HG02678 (cell line): Measurements from ENCODE around the gene MAMDC4.

Experiments
- ATAC-seq: cut with Tn5 transposase; IDR thresholded peaks from one replicate; pipeline ENCODE4 v1.9.1; 2021; ENCODE audit warnings: mild to moderate bottlenecking, moderate library complexity; ENCODE audit not compliant: unreplicated experiment

MAMDC4 gene

GRCh38 chr9:136885950-136886578, 33.9 kb downstream of the MAMDC4 start, which contains the start of gene TRAF2:
TSS of gene TRAF2 (plus strand) at chr9:136886516. CDS start at chr9:136898741, 12,225 bp downstream.
- ATAC-seq: peak; percentile 92

GRCh38 chr9:136886610-136887597, 34.8 kb downstream of the MAMDC4 start:
- ATAC-seq: peak; percentile 12

DNA sequence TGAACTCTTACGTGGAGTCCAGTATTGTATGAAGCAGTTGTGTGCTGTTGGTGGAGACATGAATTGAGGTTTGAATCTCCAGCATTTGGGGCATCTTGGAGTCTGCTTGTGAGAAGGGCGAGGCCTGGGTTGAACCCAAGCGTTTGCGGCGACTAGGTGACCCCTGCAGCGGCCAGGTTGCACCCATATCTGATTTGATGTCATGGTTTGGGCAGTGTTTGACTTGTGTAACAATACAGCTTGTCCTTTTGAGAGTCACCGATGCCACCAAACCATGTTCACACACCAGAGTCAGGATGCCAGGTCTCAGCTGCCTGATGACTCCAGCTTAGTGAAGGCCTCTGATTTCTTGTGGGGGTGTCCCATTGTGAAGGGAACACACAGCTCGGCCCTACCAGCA, 36.3 kb downstream of the MAMDC4 start:
- ATAC-seq: no peak

GRCh38 chr9:136889858-136890257, 37.7 kb downstream of the MAMDC4 start:
- ATAC-seq: no peak

GRCh38 chr9:136890661-136891060, 38.5 kb downstream of the MAMDC4 start:
- ATAC-seq: no peak

DNA sequence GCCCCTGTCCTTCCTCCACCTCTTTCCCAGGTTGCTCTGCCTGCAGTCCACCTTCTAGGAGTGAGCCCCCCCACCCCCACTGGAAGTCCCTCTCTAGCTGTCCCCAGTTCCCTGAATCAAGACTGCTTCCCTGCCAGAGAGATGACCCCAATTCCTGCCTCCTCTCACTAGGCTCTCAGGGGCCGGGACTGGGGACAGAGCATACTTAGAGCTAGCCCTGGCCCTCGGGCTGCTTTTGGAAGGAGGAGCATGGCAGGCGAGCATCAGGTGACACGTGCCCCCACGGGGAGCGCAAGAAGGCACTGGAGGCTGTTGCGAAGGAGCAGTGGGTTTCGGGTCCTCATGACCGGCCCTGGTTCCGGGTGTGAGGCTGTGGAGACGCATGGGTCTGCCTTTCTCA, 43.9 kb downstream of the MAMDC4 start:
- no peak for ATAC-seq

GRCh38 chr9:136898483-136899100, 46.4 kb downstream of the MAMDC4 start:
- ATAC-seq: no peak

DNA sequence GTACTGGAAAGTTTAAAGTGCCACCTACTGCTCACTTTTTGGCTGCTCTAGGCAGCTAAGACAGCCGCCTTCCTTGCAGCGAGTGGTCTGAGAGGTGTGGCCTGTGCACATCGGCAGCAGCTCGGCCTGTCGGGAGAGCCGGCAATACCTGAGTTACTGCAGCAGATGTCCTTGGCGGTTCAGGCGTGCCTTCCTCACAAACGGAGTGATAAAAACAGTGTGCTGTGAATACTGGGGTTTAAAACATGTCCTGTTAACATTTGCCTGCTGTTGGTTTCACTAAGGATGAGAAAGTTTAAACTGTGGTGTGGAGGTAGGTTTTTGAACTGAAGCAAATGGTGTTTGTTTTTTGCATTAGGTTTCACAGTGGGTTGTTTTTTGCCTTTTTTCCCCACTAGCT, 47.0 kb downstream of the MAMDC4 start:
- peak; percentile 40 for ATAC-seq

GRCh38 chr9:136900556-136900955, 48.4 kb downstream of the MAMDC4 start:
- ATAC-seq: no peak

DNA sequence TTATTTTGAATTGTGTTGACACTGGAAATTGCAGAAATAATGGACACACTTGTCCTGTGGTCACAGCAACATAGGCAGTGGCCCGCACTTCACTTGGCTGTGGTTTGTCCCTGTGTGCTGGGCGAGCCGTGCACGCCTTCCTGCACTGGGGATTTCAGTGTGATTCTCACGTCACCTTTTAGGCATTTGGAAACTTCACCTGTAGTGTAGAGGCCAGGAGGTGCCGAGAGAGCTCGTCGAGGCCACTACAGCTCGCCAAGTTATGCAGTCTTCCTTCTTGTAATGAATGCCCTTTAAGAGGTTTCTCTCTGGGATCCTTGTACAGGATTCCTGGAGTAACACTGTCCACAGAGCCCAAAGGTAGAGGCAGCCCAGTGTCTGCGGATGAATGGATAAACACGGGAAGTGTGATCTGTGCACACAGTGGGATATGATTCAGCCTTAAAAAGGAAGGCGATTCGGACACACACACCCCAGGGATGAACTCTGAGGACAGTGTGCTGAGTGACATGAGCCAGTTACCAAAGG, 48.9 kb downstream of the MAMDC4 start:
- ATAC-seq: no peak

- ATAC-seq: peak; percentile 68
Observed at GRCh38 chr9:136901516-136902258, 49.5 kb downstream of the MAMDC4 start.

- peak; percentile 50 for ATAC-seq
Observed at GRCh38 chr9:136902259-136902821, 50.2 kb downstream of the MAMDC4 start.

- no peak for ATAC-seq
Observed at GRCh38 chr9:136903041-136903554, 51.0 kb downstream of the MAMDC4 start.

GRCh38 chr9:136906266-136906665, 54.1 kb downstream of the MAMDC4 start:
- no peak for ATAC-seq

GRCh38 chr9:136907011-136907914, 55.1 kb downstream of the MAMDC4 start:
- ATAC-seq: no peak
